Endometrial microvascular endothelial cells (primary cell): ENCODE measurements around the gene THEMIS. TPM values are rescaled to one million over a fixed set of nuclear protein-coding genes. Genes with fewer than 3 reads are reported as not detected.
"Not testable (repeated sequence)": the region's sequence is repeated elsewhere in the genome, so short reads cannot be mapped to it uniquely, and the experiment has no call there.

ENCODE experiments used
- in situ Hi-C: cut with HindIII; loops from 2 replicates; pipeline ENCODE4 v1.10.0; 2017; ENCODE audit warnings: low sequenced_read_pairs, low pct_unique_long_range_greater_than_20kb; ENCODE audit errors: inconsistent ontology term
- total RNA-seq: library from RNA; depleted of rRNA; stranded (reverse); fragments of >200 nt; gene quantifications from one replicate; pipeline ENCODE4 v1.2.3, GENCODE V29; 2015; ENCODE audit errors: inconsistent ontology term

Gene THEMIS
- total RNA-seq, 1 donor from 2014 or later: not detected

- in situ Hi-C loops: no loop called here
These were observed 79.4 kb downstream of the THEMIS start for GRCh38 chr6:127821431-127821830.

GRCh38 chr6:127818149-127818548 is 82.7 kb downstream of the THEMIS start:
- in situ Hi-C loops: no loop called here

GRCh38 chr6:127816643-127817042 is 84.2 kb downstream of the THEMIS start:
- in situ Hi-C loops: no loop called here

- in situ Hi-C loops: no loop called here
These were observed 87.2 kb downstream of the THEMIS start for GRCh38 chr6:127813699-127814027.

GRCh38 chr6:127812985-127813698 is 87.7 kb downstream of the THEMIS start:
- in situ Hi-C loops: no loop called here

GRCh38 chr6:127811900-127812570 is 88.8 kb downstream of the THEMIS start:
- in situ Hi-C loops: no loop called here

- in situ Hi-C loops: no loop called here
These were observed 92.9 kb downstream of the THEMIS start for GRCh38 chr6:127807806-127808517.

- in situ Hi-C loops: no loop called here
These were observed 104.1 kb downstream of the THEMIS start for GRCh38 chr6:127796713-127797112.

- in situ Hi-C loops: no loop called here
These were observed 106.5 kb downstream of the THEMIS start for GRCh38 chr6:127794405-127794804.

GRCh38 chr6:127793396-127793795 is 107.5 kb downstream of the THEMIS start:
- in situ Hi-C loops: no loop called here

- in situ Hi-C loops: no loop called here
These were observed 108.2 kb downstream of the THEMIS start for GRCh38 chr6:127792616-127793015.

GRCh38 chr6:127791779-127792528 is 108.9 kb downstream of the THEMIS start:
- in situ Hi-C loops: no loop called here

GRCh38 chr6:127790571-127790970 is 110.3 kb downstream of the THEMIS start:
- in situ Hi-C loops: no loop called here

- in situ Hi-C loops: no loop called here
These were observed 114.7 kb downstream of the THEMIS start for GRCh38 chr6:127786109-127786508.

- in situ Hi-C loops: no loop called here
These were observed 116.4 kb downstream of the THEMIS start for GRCh38 chr6:127784468-127784867.

- in situ Hi-C loops: not testable (repeated sequence)
These were observed 119.1 kb downstream of the THEMIS start for GRCh38 chr6:127781636-127782272.

GRCh38 chr6:127776320-127776719 is 124.5 kb downstream of the THEMIS start:
- in situ Hi-C loops: no loop called here

- in situ Hi-C loops: no loop called here
These were observed 125.5 kb downstream of the THEMIS start for GRCh38 chr6:127775371-127775770.

- in situ Hi-C loops: no loop called here
These were observed 132.1 kb downstream of the THEMIS start for GRCh38 chr6:127768745-127769144.
